HG02588 (cell line): ENCODE results near the gene NKX6-1.

ENCODE experiments used
- ATAC-seq: cut with Tn5 transposase; IDR thresholded peaks from one replicate; pipeline ENCODE4 v1.9.1; 2021; ENCODE audit warnings: mild to moderate bottlenecking, moderate library complexity; ENCODE audit not compliant: unreplicated experiment

Gene NKX6-1

DNA sequence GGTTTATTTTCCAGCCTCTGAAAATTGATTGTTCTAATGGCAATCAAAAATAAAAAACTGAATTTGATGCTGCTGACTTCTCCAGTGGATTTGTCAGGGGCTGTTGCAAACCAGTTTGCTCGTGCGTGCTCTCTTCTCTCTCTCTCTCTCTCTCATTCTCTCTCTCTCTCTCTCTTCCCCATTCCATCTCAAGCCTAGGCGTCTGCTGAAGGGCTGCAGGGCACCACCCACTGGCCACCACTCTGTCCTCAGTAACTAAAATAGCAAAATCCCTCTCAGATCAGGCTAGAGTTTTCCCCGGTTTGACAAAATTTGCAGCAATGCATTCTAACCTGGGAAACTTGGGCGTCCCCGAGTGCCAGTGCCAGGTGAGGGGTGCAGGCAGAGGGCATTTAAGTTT, 19.4 kb downstream of the NKX6-1 start:
- ATAC-seq = no peak

DNA sequence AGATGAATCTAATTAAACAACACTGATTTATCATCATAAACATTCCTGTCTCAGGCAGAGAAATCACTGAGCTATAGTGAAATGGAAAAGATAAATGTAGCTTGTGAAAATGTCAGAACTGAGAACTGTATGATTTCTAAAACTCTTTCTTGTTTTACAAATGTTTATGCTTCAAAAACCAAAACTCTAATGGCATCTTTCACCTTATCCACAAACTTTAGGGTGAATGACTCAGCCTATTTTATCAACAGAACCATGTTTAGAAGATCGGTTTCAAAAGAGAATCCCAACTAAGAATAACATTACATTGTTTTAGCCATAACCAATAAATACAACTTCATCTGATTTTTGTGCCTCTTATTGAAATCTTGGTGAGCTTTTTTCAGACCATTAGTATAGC, 21.4 kb downstream of the NKX6-1 start:
- ATAC-seq = no peak

DNA sequence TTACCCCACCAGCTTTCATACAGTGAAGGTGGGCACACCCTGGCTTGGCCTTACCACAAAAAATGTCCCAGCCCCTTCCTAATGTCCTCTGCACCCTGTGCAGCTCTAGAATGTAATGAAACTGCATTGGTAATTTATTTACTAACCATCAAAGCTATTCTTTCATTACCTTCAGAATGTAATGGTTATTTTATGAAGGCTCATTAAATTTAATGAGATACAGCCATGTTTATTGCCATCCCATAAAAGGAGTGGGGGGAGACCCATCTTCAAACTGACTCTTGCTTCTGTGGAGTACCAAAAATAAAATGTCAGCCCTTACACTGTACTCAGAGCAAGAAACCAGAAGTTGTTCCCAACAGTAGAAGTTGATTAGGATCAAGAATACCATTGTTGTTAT, 25.0 kb downstream of the NKX6-1 start:
- ATAC-seq = no peak

DNA sequence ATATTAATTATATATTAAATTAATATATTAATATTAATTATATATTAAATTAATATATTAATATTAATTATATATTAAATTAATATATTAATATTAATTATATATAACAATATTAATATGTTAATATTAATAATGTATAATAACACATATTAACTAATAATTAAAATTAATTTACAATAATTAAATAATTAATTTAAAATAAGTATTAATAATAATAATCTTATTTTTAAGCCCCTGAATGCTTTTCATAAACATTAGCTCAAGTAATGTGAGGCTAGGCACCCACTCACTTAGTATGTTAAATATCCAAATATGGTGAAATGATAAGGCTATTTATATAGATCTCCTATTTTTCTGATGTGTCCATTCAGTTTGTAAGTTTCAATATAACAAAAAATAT, 26.9 kb downstream of the NKX6-1 start:
- no peak for ATAC-seq

DNA sequence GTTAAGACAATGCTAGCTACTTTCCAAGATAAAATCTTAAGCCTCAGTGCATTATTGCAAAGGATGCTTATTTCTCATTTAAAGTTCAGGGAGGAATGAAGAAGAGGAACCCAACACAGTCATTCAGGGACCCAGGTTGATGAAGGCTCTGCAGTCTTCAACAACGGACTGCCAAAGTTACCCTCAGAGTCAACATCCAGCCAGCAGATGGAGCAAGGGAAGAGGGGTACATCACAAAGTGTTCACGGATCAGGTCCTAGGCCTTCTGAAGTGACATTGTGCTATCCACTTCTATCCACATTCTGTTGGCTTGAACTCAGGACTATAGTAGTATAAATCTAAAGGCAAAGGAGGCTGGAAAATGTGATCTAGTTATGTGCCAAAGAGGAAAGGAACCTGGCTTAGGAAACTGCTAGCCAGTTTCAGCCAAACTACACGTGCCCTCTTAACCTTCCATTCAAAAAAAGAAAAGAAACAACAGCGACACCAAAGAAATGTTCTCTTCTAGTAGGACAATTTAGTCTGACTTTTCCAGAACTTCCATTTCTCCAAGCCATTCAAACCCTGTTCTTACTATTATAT, 28.8 kb downstream of the NKX6-1 start:
- ATAC-seq = no peak

DNA sequence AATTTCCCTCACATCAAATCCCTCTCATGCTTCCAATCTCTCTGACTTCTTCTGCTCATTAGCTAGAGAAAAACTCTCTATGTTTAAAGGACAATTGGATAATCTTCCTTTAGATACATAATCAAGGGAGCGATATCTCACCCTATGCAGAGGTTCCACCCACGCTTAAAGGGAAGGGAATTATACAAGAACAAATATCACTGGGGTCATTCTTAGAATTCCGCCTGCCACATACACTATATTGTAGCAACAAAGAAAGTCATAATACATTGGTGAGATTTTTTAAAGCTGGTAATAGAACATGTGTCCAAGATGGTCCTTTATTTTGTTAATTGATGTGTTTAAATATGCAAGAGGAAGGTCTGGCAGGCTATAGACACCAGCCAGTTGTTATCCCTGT, 31.5 kb downstream of the NKX6-1 start:
- no peak for ATAC-seq

DNA sequence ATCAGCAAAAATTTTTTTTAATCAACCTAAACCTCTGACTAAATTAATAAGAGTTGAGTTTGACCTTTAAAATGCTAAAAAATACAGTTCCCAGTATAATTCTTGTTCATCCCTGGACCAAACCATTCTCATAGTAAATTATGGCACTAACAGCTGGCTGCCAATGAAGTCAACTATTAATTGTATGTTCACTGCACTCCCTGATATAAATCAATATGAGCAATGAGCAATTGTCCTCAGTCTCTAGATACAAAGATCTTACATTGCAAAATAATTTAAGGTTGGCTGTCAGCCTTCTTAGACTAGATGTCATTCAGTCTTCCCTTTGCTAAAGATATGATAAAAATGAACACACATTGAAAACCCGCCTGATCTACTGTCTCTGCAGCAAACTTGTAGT, 39.3 kb downstream of the NKX6-1 start:
- no peak for ATAC-seq

DNA sequence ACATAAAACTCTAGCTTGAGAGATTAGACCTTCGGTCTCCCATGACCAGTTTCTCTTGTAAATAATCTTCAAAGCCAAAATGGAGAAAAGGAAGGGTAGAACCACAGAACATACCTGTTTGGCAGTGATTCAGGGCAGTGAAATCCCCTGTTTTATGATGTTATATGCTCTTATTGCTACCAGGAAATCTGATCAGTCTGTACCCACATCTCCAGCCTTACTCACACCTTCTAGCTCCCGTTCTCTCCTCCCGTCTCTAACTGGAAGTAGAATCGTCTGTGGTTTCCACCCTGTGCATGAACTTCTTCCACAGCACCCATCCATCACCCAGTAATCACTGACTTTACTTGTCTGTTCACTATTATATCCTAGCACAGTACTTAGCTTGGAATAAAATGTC, 42.9 kb downstream of the NKX6-1 start:
- ATAC-seq = no peak

DNA sequence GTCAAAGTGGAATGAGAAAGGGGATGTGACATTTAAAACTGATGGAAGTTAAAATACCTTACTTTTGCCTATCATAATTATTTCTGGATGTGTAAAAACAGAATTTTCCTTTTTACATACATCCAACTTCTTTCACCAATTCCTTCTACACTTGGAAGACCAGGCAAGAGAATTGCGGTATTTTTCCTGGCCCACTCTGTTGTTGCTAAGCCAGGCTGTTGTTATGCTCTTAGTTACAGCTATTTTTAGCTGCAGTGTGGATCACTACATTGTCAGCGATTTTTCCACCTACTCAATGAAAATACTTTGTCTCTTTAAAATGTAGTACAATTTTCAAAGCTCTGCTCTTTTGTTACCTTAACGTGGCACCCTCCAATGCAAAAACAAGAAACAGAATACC, 43.4 kb downstream of the NKX6-1 start:
- ATAC-seq = no peak

DNA sequence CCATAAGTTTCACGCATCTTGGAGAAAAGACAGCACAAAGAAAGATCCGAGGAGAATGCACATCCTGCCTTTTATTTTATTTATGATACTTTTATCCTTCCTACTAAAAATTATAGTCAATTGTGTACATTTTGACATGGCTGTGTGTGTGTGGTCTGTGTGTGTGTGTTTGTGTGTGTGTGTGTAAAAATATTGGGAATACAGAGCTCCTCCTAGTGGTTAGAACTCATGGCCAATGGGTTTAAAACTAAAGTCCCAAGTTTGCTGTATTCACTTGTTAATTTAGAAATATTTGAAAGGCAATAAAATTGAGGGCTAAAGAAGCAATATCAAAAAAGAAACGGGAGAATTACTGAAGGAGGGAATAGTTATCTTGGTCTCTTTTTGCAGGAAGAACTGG, 47.5 kb downstream of the NKX6-1 start:
- no peak for ATAC-seq

DNA sequence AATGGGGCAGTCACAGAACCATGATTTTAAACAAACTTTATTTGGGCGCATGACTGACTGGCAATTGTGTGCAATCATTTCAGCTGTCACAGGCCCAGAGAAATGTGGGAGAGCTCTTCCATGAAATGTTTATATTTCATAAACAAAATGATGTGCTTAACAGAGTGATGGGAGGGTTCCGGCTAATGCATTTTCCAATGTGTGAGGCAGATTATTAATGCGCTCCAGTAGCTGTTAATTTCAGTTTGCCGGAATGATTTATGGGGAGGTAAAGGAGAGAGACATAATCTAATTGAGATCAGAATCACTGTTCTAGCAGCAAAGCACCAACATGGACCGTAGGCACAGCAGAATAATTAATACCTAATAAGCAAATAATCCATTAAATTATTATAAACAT, 55.6 kb downstream of the NKX6-1 start:
- ATAC-seq = no peak

DNA sequence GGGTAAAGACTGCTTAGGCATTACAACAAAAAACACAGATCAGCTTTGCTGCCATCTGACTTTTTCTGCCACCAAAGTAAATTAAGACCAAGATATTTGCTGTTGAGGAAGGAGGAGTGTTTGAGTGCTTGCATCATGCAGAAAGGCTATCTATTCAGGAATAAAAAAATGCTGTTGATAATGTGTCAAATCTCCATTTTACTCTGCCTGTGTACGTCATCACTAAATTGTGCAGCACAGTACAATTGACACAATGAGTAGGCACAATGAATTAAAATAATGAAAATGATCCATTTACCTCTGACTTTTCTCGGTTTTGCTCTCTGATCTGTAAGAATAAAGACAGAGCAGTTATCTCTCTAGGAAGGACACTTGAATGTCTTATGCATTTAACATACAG, 56.3 kb downstream of the NKX6-1 start:
- ATAC-seq = no peak
